T-helper 2 cell (primary cell): ENCODE results near the gene ASPSCR1.
A peak's percentile ranks its signal among the peaks of the same experiment; 100 is the strongest.

Experiments
- DNase-seq, 5 experiments: peaks; one replicate each; pipeline versions ENCODE4 v3.0.0 to v3.0.0-alpha.2; 2012 to 2022

The ASPSCR1 gene

GRCh38 chr17:82056729-82057621 is 79.5 kb downstream of the ASPSCR1 start:
- no peak for DNase-seq

- no peak for DNase-seq
These were observed 80.9 kb downstream of the ASPSCR1 start for GRCh38 chr17:82058230-82058854.

GRCh38 chr17:82058855-82059249 is 81.4 kb downstream of the ASPSCR1 start:
- no peak for DNase-seq

- no peak for DNase-seq
These were observed 82.0 kb downstream of the ASPSCR1 start for GRCh38 chr17:82059272-82060000.

- no peak for DNase-seq
These were observed 82.6 kb downstream of the ASPSCR1 start for GRCh38 chr17:82060001-82060380.

- no peak for DNase-seq
These were observed 83.2 kb downstream of the ASPSCR1 start for GRCh38 chr17:82060614-82061013.

- DNase-seq, result no peak
These were observed 83.9 kb downstream of the ASPSCR1 start for GRCh38 chr17:82061047-82061925.

GRCh38 chr17:82062076-82062983 is 84.9 kb downstream of the ASPSCR1 start:
- DNase-seq, result no peak

- no peak for DNase-seq
These were observed 85.5 kb downstream of the ASPSCR1 start for GRCh38 chr17:82062984-82063368.

- DNase-seq, result no peak
These were observed 86.3 kb downstream of the ASPSCR1 start for GRCh38 chr17:82063424-82064415.

GRCh38 chr17:82064433-82065192 is 87.2 kb downstream of the ASPSCR1 start:
- no peak for DNase-seq

- no peak for DNase-seq
These were observed 87.8 kb downstream of the ASPSCR1 start for GRCh38 chr17:82065193-82065637.

- peak; percentile 44 to 82 (median 51) for DNase-seq
These were observed 88.3 kb downstream of the ASPSCR1 start, which contains the start of gene DUS1L for GRCh38 chr17:82065638-82066303. Gene DUS1L, minus strand, starts transcription at chr17:82065804. Its CDS starts 745 bp downstream, at chr17:82065059.
